Stimulated activated CD4-positive, alpha-beta T cell treated with anti-CD3 and anti-CD28 coated beads, TNF-alpha, amount 100 ng/mL, for 24 hours (primary cell): ENCODE measurements around the gene STPG3.
A peak's percentile ranks its signal among the peaks of the same experiment; 100 is the strongest.

Experiments
- DNase-seq, 3 experiments: peaks; one replicate each; pipeline ENCODE4 v3.0.0-alpha.2; 2020; ENCODE audit warnings: low read depth in 3 of 3

Gene STPG3

DNA sequence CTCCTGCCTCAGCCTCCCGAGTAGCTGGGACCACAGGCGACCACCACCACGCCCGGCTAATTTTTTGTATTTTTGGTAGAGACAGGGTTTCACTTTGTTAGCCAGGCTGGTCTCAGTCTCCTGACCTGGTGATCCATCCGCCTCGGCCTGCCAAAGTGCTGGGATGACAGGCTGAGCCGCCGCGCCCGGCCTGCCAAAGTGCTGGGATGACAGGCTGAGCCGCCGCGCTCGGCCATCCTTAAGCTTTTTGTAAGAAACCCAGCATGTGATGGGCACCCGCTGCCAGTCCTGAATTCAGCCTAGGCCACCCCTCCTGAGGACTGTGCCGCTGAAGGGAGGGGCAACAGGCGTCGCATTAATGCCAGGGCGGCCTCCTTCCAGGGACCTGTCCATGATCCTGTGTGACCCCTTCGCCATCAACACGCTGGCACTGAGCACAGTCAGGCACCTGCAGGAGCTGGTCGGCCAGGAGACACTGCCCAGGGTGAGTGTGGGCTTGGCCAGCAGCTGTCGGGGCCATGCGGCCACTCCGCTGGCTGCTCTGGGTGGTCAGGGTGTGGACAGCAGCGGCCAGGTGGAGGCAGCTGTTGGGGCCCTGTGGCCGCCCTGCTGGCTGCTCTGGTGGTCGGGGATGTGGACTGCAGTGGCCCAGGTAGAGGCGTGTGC lies 14.5 kb downstream of the STPG3 start:
- no peak for DNase-seq

DNA sequence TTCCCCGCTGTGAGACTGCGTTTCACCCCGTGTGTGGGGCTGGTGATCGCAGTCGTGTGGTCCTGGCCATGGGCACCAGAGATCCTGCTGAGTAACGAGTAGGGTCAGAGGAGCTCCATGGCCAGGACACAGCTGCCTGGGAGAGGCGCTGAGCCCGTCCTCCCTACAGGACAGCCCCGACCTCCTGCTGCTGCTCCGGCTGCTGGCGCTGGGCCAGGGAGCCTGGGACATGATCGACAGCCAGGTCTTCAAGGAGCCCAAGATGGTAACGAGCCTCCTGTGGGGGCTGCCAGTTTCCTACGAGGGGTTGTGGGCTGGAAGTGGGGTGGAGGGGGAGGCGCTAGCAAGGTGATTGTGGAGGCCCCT lies 15.1 kb downstream of the STPG3 start:
- no peak for DNase-seq

DNA sequence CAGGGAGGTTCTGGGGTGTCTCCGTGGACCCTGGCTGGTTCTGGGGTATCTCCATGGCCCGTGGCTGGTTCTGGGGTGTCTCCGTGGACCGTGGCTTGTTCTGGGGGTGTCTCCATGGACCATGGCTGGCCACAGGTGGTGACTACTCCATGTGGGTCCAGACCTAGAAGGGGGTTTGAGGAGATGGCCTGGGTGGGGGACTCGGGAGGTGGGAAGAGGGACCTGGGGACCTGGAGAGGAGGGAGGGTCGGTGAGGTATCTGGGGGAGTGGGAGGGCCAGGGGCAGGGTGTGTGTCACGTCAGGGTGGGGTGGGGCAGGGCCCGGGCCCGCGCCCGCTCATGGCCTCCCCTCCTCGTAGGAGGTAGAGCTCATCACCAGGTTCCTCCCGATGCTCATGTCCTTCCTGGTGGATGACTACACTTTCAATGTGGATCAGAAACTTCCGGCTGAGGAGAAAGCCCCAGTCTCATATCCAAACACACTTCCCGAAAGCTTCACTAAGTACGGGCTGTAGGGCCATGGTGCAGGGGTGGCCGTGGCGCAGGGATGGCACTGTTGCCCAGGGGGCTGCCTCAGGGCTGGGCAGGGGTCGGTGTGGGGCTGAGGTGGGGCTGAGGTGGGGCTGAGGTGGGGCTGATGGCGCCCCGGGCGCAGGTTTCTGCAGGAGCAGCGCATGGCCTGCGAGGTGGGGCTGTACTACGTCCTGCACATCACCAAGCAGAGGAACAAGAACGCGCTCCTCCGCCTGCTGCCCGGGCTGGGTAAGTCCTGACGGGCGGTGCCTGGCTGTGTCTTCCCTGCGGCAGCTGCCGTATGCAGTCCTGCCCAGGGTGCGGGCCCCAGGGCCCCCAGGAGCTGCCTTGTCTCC lies 15.7 kb downstream of the STPG3 start:
- DNase-seq = no peak

DNA sequence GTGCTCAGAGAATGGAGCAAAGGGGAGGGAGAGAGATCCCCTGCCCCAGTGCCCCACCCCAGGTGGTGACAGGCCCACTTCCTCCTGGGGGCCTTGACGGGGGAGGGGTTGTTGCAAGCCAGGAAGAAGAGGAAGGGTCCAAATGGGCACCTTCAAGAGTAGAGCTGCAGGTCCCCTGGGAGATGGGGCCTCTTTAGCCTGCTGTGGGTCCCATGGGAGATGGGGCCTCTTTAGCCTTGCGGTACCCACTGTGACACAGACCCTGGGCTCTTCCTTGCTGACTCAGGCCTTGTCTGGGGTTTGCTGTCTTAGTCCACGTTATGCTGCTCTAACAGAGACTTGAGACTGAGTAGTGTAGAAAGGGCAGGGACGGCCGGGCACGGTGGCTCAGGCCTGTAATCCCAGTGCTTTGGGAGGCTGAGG lies 16.9 kb downstream of the STPG3 start:
- no peak for DNase-seq

DNA sequence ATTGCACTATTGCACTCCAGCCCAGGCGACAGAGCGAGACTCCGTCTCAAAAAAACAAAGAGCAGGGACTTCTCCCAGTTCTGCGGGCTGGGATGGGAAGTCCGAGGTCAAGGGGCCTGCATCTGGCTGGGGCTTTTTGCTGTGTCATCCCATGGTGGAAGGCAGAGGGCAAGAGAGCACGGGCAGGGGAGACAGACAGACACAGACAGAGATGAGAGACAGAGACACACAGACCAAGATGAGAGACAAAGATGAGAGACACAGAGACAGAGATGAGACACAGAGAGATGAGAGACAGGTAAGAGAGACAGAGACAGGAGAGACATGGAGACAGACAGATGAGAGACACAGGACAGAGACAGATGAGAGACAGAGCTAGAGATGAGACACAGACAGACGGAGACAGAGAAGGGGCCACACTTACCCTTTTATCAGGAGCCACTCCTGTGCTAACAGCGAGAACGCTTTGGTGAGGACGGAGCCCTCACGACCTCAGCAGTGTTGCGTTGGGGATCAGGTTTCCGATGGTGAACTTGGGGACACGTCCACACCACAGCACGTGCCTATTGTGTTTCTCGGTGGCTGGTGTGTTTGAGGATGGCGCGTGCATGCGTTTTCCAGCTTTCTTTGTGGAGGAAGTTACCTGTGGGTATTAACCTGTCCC lies 17.6 kb downstream of the STPG3 start:
- no peak for DNase-seq

DNA sequence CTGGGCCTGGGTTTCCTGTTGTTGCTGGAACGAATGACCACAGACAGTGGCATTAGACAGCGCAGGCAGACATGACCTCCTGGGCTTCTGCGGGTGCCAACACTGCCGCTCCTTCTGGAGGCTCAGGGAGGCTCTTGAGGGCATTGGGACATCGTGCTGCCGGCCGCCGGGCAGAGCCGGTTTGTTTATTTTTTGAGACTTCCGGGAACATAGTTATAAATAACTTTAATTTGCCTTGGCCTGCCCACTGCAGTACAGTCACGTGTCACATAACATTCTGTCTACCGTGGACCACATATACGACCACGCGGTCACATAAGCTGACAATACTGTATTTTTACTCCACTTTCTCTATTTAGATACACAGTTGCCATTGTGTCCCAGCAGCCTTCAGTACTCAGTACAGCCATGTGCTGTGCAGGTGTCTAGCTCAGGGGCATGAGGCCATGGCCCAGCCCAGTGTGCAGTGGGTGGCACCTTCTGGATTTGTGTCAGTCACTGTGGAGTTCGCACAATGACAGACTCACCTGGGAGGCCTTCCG lies 18.2 kb downstream of the STPG3 start:
- DNase-seq = no peak

DNA sequence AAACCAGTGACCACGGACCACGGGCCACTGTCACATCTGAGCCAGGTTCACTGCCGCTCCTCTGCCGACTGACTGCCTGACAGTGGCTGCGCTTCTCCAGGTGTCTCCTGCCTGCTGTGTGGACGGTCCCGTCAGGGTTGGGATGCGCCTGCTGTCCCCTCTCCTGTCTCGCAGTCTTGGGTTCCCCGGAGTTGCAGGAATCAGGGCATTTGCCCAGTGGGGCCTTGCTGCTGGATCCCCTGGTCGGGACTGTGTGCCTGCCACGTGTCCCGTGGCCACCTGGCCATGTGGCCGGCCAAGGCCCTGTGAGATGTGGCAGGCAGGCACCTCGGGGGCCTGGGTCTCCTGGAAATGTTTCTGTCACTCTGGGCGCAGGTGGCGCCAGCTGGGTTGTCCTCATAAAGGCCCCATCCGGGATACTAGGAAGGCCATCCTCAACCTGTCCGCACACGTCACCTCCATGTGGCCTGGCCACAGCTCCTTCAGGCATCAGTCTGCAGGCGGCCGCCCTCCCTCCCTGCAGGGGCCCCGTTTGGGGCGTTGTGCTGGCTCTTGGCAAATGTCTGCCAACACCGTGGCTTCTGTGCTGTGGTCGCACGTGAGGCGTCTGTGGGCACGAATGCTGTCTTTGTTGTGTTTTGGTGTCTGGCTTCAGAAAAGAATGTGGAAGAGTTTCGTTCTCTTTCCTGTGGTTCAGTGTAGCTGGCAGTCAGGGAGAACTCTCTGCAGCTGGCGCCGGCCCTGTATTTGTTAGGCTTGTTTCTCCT lies 20.0 kb downstream of the STPG3 start:
- DNase-seq = no peak

DNA sequence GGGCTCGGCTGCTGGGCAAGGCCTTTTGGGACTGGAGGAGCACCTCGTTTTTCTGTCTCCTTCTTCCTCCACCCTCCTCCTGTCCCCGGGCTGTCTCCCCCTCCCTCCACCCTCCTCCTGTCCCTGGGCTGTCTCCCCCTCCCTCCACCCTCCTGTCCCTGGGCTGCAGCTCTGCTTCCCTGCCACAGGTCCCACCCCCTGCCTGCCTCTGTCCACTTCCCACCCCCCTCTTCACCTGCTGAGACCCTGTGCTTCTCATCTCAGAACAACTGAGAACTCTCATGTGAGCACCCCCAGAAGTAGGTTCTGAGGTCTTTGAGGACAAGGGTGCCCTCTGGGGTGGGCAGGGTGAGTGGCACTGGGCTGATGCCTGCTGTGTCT lies 20.6 kb downstream of the STPG3 start:
- DNase-seq = no peak

DNA sequence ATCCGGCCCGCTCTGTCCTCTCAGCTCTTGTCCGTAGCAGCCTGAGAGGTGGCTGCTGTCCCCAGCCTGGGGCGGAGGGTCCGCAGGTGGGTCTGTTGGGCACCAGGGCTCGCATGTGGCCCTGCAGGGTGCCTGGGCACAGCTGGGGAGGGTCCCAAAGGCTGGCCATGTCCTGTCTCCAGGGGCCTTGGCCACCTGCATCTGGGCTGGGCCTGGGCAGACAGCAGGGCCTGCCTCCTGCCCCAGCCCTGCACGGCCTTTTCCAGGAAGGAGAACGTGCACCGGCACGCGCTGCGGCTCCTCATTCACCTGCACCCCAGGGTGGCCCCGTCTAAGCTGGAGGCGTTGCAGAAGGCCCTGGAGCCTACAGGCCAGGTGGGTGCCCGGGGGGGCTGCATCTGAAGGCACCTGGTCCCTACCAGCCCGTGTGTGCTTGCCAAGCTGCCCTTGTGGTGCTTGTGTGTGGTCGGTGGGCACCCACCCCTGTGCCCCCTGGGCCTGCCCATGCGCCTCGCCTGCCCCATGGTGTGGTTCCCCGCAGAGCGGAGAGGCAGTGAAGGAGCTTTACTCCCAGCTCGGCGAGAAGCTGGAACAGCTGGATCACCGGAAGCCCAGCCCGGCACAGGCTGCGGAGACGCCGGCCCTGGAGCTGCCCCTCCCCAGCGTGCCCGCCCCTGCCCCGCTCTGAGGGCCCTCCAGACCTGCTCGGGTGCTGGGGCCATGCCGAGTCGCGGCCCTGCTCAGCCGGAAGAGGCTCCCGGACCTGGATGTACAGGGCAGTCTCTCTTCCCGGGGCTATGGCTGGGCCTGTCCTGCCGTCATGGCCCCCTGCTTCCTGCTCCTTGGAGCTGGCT lies 21.4 kb downstream of the STPG3 start:
- no peak for DNase-seq

DNA sequence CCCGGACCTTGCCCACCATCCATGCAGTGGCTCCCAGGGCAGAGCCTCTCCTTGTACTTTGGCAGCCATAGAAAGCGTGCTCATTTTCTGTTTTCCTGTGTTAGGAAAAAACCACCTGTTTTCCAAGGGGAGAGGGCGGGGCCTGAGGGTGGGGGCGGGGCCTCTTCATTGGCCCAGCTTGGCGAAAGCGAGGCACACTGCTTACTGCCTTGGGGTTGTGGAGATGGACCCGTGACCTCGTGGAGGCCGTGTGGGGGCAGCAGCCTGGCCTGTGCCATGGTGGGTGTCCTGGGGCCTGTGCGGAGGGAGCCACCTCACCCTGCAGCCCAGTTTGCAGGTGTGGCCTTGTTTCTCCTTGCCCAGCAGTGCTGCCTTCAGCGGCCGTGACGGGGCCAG lies 22.0 kb downstream of the STPG3 start:
- no peak for DNase-seq

DNA sequence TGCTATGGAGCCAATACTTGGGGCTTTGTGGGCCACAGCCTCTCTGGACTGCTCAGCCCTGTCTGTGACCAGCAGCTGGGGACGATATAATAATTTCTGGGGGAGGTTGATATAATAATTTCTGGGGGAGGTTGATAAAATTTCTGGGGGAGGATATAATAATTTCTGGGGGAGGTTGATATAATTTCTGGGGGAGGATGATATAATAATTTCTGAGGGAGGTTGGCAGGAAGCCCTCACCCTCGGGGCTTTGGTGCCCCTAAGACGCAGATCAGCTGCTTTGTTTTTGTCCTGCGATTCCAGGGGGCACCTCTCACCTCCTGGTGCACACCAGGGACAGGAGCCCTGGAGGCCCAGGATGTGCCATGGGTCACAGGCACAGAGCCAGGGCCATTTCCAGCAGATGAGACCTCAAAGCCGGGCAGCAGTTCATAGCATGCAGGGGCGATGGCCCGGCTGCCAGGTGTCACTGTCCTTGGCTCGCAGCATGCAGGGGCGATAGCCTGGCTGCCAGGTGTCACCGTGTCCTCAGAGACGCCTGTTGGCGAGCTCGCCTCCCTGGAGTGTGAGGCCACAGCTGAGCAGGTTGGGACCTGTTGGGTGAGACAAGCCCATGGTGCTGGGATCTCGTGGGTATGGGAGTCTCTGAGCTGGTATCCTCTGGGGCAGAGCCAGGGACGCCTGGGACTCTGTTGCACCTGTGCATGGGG lies 22.7 kb downstream of the STPG3 start:
- DNase-seq = no peak

DNA sequence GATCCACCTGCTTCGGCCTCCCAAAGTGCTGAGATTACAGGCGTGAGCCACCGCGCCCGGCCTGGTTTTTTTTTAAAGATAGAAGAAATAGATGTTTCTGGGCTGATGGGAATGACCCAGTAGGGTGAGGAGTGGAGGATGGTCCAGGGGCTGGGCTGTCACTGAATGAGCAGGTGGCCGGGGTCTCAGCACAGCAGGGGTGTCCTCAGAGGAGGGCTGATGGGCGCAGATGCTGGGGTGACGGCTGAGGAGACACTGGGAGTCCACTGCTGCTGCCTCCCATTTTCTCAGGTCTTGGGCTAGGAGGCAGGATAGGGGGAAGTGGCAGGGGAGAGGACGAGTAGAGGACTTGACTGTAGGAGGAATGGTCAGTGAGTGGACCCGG lies 24.1 kb downstream of the STPG3 start:
- no peak for DNase-seq

DNA sequence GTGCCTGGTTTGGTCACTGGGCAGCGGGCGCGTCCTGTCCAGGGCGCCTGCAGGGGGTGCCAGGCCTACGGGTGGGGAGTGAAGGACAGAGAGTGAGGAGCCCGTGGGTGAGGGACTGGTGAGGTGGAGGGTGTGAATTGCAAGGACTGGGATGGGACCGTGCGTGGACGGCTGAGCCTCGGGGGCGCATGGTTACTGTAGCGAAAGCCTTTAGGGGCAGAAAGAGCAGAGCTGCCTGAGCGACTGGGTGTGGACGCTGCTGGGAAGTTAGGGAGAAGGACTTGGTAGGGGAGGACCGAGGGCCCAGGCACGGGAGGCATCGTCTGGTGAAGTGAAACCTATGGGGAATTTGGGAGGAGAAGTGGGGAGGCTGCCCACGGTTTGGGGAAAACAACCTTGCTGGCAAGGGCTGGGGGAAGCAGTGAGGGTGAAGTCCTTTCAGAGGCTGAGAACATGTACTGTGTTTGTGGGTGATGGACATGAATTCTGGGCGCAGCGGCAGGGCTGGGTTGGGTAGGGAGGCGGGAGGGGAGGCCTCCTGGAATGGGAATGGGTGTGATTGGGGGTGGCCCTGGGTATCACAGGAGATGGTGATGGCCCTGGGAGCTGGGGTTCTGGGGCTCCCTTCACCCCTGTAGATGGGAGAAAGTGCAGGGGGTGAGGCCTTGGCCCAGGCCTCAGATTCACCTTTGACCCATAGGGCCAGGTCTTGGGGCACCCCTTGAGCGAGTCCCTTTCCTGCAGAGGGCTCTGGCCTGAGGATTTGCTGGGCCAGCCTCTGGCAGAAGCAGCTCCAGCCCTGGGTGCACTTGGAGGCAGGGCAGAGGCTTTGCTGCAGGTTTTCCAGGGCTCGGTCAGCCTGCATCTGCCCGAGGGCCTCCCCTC lies 24.7 kb downstream of the STPG3 start:
- DNase-seq = no peak

DNA sequence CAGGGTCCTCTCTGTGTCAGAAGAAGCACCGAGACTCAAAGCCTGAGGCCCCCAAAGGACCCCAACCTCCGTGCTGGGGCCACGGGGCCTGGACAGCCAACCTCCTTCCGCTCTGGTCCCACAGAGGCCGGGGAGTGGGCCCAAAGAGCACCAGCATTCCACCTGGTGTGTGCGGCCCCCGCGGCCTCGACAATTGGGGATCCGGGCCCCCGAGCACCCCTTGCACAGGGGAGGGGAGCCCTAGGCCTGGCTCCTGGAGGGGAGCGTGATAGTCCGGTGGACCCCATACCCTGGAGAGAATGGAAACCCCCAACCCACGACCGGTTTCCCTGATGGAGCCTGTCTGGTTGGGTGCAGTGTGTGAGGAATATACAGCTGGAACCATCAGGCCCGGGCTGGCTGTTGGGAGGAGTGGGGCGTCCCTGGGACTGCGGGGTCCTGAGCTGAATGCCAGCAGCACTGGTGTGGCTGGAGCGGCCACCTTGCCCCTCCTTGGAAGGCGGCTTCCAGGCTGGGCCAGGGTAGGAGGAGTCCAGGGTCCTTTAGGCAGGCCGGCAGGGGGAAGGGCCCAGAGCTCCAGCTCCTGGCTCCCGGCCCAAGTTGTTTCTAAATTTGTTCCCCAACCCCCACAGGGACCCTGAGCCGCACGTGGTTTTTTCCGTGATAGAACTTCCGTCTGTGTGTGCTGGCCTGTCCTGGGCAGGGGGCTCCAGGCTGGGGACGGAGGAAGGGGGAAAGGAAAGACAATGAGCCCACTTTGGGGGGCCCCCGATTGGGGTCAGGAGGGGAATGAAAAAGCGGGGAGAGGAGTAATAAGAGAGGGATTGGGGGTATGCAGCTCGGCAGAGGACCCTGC lies 25.6 kb downstream of the STPG3 start:
- DNase-seq = no peak

DNA sequence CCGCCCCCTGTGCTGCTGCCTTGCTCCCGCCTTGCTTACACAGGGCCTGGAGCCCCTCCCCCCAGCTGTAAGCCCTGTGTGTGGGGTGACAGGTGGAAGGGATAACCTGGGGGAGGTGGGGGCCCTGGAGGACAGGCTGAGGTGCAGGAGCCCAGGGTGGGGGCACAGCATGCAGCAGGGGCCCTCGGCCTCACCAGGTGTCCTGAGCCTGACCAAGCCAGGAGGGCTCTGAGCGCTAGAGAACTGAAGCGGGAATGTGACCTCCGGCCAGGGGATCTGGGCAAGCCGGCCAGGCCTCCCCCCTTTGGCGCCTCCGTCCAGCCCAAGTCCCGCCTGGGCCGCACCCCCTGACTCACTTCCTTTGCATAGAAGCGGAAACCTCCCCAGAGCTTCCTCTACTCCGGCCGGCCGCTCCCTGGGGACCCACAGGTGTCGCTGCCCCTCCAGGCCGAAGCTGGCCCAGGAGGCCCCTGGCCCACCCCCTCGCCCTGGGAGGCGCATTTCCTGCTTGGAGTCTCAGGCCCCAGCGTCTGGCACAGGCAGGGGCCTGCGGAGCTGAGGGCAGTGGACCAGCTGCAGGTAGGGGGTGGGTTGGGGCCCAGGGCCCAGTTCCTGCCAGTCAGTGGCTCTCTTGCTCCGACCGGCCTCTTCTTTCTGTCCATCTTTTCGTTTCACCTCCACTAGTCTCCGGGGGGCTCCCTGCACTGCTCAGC lies 26.4 kb downstream of the STPG3 start, which contains the start of gene TOR4A:
TSS of gene TOR4A (plus strand) at position 398 of the 713 bp plus-strand sequence. CDS start 964 bp downstream, outside the sequence.
- DNase-seq = peak in 1 of 3 experiments; percentile 44

DNA sequence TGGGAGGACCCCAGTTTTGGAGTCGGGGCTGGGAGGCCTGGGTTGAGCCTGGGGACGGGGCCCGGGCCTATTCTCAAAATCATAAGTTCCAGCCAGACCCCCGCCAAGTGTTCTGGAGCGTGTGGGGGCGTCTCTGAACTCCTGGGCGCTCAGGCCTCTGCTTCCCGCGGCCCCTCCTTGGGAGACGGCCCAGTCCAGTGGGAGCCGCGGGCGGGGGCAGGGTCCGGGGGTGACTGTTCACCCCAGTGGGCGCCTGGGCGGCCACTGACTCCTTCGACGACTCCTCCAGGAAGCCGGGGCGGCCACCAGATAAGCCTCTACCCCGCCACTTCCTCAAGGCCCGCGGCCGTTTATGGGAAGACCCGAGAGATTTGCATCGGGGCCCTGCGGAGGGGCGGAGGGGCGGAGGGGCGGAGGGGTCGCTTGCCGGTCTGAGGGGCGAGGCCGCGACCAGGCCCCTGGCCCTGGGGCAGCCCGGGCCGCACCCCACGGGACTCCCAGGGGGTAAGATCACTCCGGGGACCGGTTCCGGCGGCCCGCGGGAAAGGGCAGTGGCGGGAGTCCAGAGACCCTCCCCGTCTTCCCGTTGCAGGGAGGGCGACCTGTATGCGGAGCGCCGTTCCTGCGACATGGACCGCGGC lies 27.1 kb downstream of the STPG3 start:
- no peak for DNase-seq
